ENCODE data around the gene TUBB4A.

GRCh38 chr19:6478815-6479214 is 23.3 kb downstream of the TUBB4A start:
- TF ChIP-seq CTCF (IDR thresholded peaks at IDR 0.05) = no peak
- TF ChIP-seq POLR2A (IDR thresholded peaks at IDR 0.05) = no peak

All from right lobe of liver (tissue), 4 donors.